NCI-H187 treated with DMSO at 0.1 percent for 48 hours (cell line): ENCODE data around the gene MEIS2.

ENCODE experiments used
- DNase-seq: peaks from one replicate; lab custom pipeline; 2025; lab: John Stamatoyannopoulos, UW

MEIS2 gene

DNA sequence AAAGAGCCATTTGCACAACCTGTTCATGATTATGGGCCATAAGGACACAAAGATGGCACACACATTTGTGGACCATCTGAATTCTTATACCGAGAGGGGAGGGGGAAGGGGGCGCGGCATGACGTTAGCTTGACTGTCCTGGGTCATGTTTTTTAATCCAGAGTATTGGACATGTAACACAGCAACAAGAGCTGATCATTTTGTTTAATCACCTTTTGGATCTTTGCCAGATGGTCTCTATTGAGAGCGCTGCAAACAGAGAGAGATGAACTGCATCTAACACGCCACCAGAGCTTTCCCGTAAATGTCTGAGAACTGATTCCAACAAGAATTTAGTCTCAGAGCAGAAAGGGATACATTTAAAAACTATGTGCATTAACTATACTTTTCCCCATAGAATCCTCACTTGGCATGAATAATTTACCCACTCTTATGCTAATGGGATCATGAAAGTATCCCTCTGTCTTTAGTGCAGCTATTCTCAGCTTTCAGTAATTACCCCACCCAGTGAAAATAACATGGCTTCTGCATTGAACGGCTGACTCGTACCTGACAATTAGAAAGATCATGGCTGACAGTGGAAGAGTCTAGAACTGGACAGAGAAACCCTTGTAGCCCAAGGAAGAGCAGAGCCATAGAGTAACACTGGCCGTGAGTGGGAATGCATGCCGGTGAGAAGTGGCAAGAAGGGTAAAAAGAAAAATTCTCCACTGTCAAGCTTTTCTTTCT is 22.6 kb downstream of the MEIS2 start:
- DNase-seq = no peak

DNA sequence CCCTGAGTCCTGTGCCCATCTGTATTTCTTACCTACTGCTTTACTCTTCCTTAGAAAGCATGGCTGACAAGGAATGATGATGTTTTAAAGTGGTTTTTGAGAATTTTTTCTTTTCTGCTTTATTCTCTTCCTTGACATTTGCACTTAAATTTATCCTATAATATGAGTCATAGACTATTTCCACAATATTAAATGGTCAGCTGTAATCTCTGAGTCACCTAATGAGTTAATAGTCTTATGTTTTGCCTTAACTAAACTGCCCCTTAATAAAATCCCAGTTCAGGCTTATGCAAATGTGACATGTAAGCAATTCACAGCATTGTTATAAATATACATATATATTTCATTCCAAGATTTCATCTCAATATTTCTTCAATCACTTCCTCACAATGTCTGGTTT is 23.8 kb downstream of the MEIS2 start:
- no peak for DNase-seq

DNA sequence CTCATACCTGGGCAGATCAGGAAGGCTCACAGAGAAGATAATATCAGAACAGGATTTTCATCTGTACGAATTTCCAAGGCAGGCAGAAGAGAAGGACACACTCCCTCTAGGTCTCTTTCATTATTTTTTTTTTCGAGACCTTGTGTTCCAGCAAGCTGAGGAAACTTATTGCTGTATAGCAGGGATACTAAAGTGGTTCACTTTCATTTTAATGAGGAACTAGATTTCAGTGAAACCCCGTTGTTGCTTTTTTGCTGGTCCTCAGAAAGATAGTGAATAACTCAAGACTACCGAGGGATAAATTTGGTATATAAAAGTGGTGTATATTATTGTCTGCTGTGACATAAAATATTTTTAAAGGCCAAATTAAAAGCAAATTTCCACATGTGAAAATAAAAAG is 24.6 kb downstream of the MEIS2 start:
- no peak for DNase-seq

DNA sequence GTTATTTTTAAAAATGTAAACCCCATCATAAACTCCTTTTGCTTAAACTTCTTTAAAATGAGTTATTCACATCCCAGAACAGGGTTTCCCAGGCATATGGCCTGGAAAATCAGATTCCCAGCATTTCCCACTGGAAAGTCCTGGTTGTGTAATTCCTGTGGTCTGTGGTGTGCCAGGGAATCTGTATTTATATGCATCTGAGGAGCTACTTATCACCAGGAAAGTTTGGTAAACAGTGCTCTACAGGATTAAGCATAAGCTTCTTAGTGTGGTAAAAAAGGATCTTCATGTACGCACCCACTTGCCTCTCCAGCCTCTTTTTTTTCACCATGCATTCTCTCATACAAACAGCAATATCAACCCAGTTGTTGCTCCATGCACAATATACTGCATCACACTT is 28.2 kb downstream of the MEIS2 start:
- DNase-seq = no peak

DNA sequence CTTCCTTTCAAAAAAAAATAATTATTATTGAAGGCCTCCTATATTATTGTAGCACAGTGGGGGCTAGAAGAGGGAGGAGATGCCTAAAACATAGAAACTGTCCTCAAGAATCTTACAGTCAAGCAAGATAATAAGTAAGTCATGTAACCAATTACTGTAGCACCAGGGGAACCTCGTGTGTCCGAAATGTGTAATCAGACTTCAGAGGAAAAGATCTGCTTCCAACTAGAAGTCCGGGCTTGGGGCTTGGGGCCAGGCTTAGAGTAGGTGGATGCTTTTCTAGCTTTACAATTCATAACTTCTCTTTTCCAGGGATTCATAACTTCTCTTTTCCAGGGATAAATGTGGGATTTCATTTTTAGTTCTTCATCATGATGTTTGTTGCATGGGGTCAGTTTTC is 29.2 kb downstream of the MEIS2 start:
- DNase-seq = no peak

DNA sequence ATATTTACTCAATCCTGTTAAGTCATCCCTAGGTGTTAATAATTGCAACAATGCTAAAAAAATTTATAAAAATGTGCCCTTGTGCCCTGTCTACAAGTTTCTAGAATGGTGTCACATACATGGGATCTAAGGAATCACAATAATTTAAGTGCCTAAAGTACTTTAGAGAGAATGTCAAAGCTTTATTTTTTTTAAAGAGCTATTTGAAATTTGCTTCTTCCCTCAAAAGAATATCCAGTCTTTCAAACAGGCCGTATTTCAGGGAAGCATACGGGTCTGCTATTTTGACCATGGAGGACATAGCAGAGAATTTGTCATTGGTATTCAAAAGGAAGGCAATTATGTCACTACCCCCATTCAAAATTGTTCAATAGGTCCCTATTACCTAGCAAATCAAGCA is 29.7 kb downstream of the MEIS2 start:
- no peak for DNase-seq

DNA sequence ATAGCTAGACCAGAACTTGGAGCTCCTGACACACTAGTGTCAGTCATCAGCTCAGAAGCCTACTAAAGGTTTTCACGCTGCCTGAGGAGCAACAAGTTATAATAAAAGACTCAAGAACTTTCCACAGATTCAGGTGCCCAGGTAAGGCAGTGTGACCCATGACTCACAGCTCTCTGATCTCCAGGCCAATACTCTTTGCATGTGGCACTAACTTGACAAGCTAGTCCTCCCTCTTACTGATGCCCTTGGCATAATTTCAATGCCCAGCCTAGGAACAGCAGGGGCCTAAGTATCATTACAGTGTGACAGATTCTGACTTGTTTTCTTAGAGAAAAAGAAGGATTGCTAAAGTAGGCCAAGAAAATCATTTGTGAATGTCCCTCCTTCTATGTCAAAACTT is 38.4 kb downstream of the MEIS2 start:
- no peak for DNase-seq

DNA sequence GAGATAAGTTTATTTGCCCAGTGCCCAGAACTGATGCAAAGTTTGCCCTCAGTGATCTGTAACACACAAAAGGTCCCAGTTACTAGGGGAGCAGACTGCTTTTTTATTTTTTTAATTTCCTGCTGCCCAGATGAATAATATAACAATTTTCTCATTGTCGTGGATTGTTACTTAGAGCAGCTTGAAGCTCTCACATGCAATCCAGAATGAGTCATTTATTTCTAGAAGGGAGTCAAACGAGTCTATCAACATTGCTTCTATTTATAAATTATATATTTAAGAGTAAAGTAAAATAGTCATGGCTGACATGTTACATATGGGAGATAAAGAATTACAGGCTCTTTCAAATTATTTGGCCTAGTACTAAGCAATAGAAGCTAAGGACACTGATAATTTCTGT is 41.3 kb downstream of the MEIS2 start:
- DNase-seq = no peak

DNA sequence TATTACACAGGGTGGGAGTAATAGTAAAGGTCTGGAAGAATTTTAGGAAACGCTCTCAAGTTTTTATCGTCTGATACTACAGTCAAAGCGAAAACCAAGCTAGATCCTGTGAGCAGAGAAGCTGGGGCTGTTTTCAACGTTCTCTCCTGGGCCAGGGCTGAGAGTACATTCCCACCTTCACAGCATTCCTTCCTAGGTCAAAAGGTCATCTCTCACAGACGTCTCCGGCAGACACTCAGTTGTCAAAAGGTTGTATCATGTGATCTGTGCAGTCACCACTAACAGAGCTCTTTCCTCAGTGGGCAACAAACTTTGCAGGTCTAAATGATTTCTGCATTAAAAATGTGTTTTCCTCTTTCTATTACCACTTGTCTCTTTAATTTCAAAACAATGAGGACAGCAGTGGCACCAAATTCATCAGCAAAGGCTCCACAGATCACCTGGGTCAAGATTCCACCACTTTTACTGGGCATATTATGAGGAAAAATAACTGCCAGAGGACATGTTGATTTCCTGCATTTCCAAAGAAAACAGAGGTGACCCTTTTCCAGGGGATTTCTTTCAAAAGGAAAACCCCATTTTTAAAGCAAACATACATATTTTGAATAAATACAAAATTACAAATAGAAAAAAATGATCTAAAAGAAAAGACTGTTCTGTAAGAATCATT is 41.9 kb downstream of the MEIS2 start:
- no peak for DNase-seq

DNA sequence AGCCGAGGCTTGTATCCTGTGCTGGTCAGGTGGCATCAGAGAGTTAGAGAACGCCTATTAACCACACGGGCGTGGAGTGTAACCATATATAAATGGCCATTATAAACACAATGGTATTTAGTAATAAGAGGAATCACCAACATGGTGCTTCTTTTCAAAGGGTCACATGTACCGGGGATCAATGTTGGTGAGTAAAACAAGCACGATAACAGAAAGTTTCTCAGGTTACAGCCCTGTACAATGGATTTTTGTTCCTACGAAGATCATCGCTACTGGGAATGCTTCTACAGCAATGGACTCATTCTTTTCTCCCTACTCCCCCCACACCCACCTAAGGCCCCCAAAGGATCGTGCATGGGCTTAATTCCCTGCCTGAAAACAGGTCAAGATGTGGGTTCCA is 42.5 kb downstream of the MEIS2 start:
- no peak for DNase-seq

DNA sequence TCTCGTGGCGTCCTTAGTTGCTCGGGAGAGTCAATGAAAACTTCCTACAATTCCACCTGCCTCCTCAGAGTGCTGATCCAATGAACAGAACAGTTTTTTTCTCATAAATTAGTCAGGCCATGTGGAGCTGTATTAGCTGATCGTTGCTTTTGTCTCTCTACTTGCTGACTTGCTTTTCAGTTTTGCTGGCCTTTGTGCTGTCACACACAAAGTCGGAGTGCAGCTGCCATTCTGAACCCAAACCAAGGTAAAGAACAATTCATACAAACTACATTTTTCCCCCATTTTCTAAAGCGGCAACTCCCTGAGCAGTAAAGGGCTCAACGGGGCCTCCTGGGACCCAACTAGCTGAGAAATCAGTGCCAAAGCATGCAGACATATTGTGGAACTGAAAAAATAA is 43.1 kb downstream of the MEIS2 start:
- no peak for DNase-seq

DNA sequence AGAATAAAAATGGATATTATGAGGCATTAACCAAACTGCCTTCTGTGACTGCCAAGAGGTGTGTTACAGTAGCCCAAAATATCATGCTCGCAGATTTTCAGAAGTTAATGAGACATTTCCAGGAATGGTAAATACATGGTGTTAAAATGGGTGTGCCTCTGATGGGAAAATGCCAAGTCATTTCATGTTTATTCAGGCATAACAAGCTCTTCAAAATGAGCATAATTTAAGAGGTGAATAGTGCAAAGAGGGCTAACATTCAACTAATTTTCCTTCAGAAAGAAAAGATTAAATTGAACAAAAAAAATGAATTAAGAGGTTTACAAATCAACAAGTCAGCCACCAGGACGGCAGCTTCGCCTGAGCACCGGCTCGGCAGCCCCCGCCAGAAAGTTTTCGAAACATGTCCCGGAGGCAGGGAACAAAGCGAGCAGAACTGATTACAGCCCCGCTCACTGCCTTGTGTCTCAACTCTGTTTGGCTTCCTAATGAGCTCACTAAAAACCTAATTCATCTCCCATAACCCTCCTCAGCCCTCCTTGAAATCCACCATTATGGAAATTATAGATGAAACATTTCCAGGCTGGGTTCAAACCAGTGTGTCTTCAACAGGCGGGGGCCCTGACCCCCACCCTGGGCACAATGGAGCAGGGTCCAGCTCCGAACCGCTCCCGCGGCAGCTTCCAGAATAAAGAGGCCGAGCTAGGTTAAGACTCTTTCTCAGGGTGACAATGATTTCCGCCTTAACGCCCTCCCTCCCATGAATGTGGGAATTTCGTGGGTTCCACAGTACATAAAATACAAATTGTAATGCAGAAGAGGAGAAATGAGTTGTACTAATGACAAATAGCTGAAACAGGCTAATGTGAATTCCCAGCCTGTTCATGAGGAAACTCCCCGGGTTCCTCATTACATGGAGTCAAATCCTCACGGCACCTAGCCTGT is 43.9 kb downstream of the MEIS2 start:
- DNase-seq = no peak

DNA sequence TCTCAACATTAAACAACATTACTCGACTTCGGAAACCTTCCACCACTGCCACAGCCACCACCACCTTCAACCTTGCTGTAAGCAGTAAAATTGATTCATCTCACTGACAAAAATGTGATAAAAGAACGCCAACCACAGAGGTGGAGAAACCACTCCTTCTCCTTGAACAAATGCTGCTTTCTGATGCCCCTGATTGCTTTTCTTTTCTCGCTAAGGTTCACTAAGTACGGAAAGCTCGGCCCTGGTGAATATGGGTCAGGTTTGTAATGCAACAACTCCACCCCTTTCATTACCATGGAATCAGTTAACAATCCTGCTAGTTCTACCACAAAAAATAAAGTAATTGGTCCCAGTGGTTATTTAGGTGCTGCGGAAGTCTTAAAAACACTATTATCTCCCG is 44.9 kb downstream of the MEIS2 start:
- DNase-seq = no peak

DNA sequence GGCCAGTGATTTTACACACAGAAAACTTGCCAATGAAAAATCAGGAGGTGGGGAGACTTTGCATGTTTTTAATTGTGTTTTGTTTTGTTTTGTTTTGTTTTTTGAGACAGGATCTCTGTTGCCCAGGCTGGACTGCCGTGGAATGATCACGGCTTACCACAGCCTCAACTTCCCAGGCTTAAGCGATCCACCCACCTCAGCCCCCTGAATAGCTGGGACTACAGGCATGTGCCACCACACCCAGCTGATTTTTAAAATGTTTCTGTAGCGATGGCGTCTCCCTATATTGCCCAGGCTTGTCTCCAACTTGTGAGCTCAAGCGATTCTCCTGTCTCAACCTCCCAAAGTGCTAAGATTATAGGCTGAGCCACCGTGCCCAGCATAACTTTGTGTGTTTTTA is 46.0 kb downstream of the MEIS2 start:
- no peak for DNase-seq

DNA sequence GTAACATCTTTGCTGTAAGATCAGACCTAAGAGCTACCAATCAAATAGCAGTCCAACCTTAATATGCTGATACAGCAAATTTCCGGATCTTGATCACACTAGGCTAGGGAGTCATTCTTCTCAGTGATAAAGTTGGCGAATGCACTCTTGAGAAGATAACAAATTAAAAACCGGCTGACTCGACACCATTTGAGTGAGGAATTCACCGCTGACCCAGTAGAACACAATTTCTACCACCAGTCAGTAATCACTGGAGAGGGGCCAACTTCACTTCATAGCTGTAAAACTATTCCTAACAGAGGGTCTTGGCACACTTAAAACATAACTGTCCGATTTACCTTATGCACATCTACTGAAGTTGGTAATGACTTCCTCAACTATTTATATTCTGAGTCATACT is 47.2 kb downstream of the MEIS2 start:
- no peak for DNase-seq

DNA sequence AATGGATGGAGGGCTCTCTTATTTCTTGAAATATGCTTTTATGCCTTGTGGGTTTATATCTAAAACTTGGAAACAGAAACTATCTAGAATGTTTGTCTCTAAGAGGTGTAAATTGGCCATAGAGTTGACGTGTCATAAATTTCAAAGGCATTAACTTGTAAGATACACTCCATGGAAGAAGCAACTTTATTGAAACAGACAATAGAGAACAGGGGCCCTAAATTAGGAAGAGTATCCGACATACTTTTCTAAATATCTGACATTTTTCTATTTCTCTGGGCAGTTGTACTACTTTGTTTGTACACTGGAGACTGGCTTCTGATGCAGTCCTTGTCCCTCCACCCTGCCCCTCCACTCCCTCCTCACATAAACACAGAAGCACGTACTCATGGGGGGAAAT is 50.0 kb downstream of the MEIS2 start:
- no peak for DNase-seq

DNA sequence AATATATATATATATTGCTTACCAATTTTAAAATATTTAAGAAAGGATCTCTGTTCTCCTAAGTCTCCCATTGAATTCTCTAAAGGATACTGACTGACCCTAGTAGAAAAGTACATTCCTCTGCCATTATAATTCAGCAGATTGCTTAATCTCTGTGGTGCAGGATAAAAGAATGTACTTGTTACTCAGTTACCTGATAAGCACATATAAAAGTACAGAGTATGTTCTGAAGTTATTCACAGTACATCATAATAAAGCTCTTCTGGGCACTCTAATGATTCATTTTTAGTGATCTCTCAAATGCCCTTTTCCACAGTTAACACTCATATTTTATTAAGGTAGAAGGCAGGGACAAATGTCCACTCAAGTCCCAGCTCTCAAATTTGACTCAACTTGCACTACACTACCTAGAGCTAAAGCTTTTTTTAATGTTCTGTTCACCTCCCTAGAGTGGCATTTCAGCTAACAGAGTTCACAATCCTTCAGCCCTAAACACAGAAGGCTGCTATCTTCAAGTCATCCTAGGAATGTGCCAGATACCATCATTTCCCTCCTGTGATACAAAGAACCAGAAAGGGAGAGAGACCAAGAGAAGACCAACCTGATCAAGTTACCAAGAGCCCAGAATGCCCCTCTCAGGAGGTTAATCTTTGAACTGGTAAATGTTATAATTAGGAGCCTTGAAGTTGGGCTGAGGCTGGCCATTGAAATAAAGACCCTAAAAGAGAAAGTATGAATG is 53.3 kb downstream of the MEIS2 start:
- DNase-seq = no peak

DNA sequence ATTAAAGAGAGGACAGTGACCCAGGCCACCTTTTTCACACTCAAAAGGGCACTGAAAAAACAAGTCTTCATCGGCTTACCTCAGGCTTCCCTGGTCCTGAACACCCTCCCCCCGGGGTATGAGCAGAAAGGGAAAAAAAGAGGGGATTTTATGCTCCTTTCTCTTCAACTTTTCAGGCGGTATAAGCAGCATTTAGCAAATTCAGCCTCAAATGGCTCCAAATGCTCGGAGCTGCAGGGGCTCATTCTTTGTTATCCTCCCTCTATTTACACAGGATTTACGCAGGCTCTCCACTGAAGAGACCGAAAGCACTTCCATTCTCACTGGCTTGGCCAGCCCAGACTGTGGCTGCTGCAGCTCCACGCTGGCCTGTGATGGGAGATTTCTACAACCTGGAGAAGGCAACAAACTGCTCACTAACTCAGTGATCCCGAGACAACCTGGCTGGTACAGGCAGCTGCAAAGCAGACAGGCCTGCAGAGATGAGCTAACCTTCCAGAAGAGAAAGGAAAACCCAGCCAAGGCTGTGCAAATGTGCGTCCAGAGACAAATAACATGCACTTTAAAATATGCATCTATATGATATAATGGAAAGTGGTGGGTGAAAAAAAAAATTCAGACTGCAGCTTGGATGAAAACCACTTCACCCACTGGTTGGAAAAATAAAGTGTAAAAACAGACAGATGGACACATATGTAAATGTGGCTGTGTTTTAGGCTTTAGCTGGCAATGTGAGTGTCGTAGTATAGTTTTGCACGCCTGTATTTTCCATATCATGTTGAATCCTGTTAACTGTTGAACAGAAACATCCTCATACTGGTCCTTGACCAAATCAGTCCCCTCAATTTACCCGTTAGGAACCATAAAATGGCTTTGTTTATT is 54.2 kb downstream of the MEIS2 start:
- DNase-seq = no peak

DNA sequence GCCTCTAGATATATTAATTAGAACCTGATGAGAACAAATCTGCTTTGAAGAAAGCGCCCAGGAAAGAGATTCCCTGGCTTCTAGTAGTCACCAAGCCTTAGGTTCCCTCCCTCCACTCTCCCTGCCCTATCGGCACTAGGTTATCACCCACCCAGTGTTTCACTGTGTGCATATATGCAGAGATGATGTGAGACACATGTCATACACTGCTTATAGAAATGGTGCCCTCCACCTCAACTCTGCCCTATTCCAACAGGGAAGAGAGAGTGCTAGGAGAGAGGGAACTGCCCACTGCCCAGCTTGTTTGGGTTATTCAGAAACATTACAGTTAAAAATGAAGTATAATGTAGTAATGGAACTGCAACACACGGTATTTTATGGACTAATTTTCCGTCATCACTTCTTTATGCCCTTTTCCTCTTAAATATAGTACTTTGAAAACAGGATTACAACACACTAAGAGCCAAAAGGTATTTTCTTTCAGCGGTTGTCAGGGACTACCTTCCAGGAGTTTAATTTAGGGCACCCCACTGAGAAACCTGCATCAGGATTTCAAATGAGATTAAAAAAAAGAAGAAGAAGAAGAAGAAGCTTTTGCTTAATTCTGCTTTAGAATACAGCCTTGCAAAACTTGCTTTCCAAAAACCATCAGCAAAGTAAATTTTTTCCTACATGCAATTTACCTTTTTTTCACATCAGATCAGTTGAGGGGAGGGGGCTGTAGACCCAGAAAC is 55.3 kb downstream of the MEIS2 start:
- no peak for DNase-seq

DNA sequence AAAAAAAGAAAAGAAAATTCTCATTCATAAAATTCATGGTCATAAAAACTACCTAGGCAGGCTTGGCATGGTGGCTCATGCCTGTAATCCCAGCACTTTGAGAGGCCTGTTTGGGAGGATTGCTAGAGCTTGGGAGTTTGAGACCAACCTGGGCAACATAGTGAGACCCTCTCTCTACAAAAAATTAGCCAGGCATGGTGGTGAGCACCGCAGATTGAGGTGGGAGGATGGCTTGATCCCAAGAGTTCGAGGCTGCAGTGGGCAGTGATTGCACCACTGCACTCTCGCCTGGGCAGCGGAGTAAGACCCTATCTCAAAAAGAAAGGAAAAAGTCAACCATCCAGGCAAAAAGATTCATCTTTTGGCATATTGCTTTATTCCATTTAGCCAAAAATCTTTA is 58.5 kb downstream of the MEIS2 start:
- no peak for DNase-seq

DNA sequence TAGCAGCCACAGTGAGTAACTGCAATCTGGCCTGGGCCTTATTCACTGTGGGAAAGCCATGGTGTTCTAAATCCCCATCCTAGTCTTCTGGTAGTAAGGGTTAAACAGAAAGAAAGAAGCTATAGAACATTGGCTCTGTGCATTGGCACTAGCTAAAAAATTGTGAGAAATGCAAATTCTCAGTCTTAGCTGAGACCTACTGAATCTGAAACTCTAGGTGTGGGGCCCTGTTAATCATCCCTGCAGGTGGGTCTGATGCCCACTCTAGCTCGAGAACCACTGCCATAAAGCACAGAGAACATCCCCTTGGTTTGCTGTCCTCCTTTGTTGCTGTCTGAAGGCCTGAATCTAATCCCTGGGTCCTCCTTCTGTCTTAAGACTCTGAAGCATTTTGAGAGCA is 59.3 kb downstream of the MEIS2 start:
- no peak for DNase-seq
